ENCODE data around the gene ARFRP1. TPM values are rescaled to one million over a fixed set of nuclear protein-coding genes. Genes with fewer than 3 reads are reported as not detected.

Gene ARFRP1
- total RNA-seq, 1 experiment from 2014 or later: 42.7 TPM

DNA sequence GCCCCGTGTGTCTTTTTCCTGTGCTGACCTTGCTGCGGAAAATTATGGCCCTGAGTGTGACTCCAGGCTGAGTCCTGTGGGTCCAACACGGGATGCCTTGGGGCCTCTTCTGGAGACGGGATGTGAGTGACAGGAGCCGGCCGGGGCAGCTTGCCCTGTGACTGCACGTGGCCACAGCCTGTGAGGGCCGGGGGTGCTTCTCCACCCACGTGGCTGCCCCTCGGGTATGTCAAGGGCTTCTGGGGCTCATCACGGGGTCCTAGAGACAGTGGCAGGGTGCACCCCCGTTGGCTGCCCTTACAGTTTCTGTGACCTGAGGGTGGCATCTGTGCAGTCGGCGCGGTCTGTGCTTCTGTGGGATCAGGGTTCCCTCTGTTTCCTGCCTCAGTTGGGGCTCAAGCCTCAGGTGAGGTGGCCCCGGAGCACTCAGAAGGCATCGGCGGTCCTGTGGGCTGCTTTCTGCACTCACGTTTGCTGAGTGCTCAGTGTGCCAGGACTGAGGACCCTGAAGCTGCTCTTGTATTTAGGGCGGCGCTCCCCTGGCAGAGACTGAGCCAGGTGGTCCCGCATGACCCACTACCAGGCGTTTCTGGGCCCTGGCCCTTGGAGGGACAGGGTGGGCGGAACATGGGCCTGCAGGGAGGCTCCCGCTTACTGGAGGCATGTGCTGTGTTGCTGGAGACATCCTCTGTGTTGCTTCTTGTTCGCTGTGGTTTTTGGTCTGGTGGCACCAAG is 44.3 kb downstream of the ARFRP1 start:
- H3K23me2 ChIP-seq (ENCODE audit: insufficient read length, low read depth, low read length, poor library complexity, severe bottlenecking): peaks cover 7% of the 10 kb centered on the region
- H3K18ac ChIP-seq (ENCODE audit: insufficient read length, low read depth, low read length): no peak overlapping the region
- H3K27ac Mint-ChIP-seq: no peak overlapping the region
- H3T11ph ChIP-seq (ENCODE audit: low read length): no peak overlapping the region
- no peak overlapping the region for H2BK20ac ChIP-seq (ENCODE audit: low read depth, low read length, poor library complexity, severe bottlenecking)
- H3K27ac ChIP-seq (ENCODE audit: insufficient read length, low read depth, low read length): no peak overlapping the region
- H3K27me3 Mint-ChIP-seq (ENCODE audit: low read depth): no peaks in the 10 kb centered on the region
- H3K4me2 ChIP-seq (ENCODE audit: insufficient read depth, insufficient read length, low read length): no peak overlapping the region
- H3K4me1 Mint-ChIP-seq: peaks cover 5 to 15% of the 10 kb centered on the region in 2 experiments
- no peak for DNase-seq
- peaks cover 27 to 59% (median 51%) of the 10 kb centered on the region in 3 experiments for H3K36me3 Mint-ChIP-seq (ENCODE audit: insufficient read depth in 1 of 3, low read depth in 3 of 3)
- H3K27me3 ChIP-seq (ENCODE audit: insufficient read depth, low read length): no peaks in the 10 kb centered on the region; the same call in 1 of the 2 replicates
- no peaks in the 10 kb centered on the region for H3K79me1 ChIP-seq (ENCODE audit: insufficient read depth, low read depth, low read length, poor library complexity, severe bottlenecking)
- H4K8ac ChIP-seq (replicated peaks; ENCODE audit: insufficient read length, low read depth, low read length): no peak overlapping the region
- H4K20me1 ChIP-seq (ENCODE audit: control insufficient read depth, insufficient read depth, insufficient read length): no peaks in the 10 kb centered on the region
- H3K4me3 Mint-ChIP-seq: no peak overlapping the region
- H2AFZ ChIP-seq (ENCODE audit: low read length): no peak overlapping the region
- no peaks in the 10 kb centered on the region; the same call in 1 of the 2 replicates for H3K4me1 ChIP-seq (ENCODE audit: insufficient read depth, low read length)
- H3K14ac ChIP-seq (ENCODE audit: insufficient read depth, low read length): no peak overlapping the region
- no peak overlapping the region for H2AK5ac ChIP-seq (ENCODE audit: insufficient read length, low read length)
- no peak overlapping the region for H2BK12ac ChIP-seq (ENCODE audit: insufficient read length, low read depth, low read length)
- no peaks in the 10 kb centered on the region for H3K9me3 ChIP-seq (ENCODE audit: control insufficient read depth, low read depth, low read length)
- no peaks in the 10 kb centered on the region for H3K79me2 ChIP-seq (ENCODE audit: insufficient read depth, low read length)
- no peak overlapping the region for H3K4ac ChIP-seq (ENCODE audit: low read depth, low read length)
- H4K5ac ChIP-seq (ENCODE audit: insufficient read length, low read depth, low read length): no peak overlapping the region
- TF ChIP-seq, protein P1, sequence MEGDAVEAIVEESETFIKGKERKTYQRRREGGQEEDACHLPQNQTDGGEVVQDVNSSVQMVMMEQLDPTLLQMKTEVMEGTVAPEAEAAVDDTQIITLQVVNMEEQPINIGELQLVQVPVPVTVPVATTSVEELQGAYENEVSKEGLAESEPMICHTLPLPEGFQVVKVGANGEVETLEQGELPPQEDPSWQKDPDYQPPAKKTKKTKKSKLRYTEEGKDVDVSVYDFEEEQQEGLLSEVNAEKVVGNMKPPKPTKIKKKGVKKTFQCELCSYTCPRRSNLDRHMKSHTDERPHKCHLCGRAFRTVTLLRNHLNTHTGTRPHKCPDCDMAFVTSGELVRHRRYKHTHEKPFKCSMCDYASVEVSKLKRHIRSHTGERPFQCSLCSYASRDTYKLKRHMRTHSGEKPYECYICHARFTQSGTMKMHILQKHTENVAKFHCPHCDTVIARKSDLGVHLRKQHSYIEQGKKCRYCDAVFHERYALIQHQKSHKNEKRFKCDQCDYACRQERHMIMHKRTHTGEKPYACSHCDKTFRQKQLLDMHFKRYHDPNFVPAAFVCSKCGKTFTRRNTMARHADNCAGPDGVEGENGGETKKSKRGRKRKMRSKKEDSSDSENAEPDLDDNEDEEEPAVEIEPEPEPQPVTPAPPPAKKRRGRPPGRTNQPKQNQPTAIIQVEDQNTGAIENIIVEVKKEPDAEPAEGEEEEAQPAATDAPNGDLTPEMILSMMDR (conservative IDR thresholded peaks at IDR 0.05): no peak
- H4K91ac ChIP-seq (ENCODE audit: insufficient read length, low read depth, low read length): no peak overlapping the region
- no peaks in the 10 kb centered on the region for H3K9me3 Mint-ChIP-seq
- no peak overlapping the region for H3K23ac ChIP-seq (ENCODE audit: insufficient read length, low read depth, low read length)
- no peak overlapping the region for H3K9ac ChIP-seq (ENCODE audit: extremely low read depth, insufficient read length, low read length)
- no peak overlapping the region for H2BK5ac ChIP-seq (ENCODE audit: insufficient read length, low read length)
- H2BK120ac ChIP-seq (ENCODE audit: low read depth, low read length, poor library complexity, severe bottlenecking): no peak overlapping the region
- H2BK15ac ChIP-seq (ENCODE audit: low read depth, low read length): no peak overlapping the region
- no CpG with 5 or more reads among the region's 26 CpGs for WGBS (ENCODE audit: extremely low coverage, insufficient read length, low lambda C conversion rate)
- H3K56ac ChIP-seq (ENCODE audit: insufficient read length, low read depth, low read length): no peak overlapping the region
